ENCODE measurements around the gene FGD2. TPM values are rescaled to one million over a fixed set of nuclear protein-coding genes. Genes with fewer than 3 reads are reported as not detected.

The FGD2 gene
- total RNA-seq, 1 donor from 2014 or later = not detected

DNA sequence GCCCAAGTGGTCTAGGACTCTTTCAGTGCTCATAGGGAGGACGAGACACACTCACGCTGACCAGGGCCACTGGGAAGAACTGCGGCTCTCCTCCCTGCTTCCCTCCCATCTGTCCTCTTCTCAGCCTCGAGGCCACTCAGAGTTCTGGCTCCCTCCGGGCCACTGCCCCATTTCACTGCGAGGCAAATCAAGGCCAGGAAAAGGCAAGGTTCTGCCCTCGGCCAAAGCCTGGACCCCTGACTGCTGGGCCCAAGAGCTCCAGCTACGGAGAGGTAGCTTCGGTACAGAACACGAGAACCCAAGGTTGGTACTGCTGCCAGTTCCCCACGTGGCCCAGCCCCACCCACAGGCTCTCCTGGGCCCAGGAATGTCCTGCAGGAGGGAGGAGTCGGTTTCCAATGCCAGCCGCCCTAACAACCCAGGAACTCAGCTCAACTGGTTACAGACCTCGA is 36.2 kb upstream of the FGD2 start:
- Mint-ChIP-seq H3K36me3 (peaks cover 46% of the 10 kb centered on the region), H3K27me3 (ENCODE audit: low read depth) (no peaks in the 10 kb centered on the region), H3K4me1 (peaks cover 8% of the 10 kb centered on the region), H3K27ac (no peak overlapping the region), H3K9me3 (no peaks in the 10 kb centered on the region), H3K4me3 (no peak overlapping the region)
- no peak for DNase-seq (ENCODE audit: low spot score in 2 of 2, unreplicated experiment in 2 of 2)
- TF ChIP-seq CTCF (IDR thresholded peaks at IDR 0.05; ENCODE audit: unreplicated experiment) = no peak

GRCh38 chr6:36969988-36970891 is 35.2 kb upstream of the FGD2 start:
- no peaks in the 10 kb centered on the region for H3K9me3 Mint-ChIP-seq
- no peaks in the 10 kb centered on the region for H3K27me3 Mint-ChIP-seq (ENCODE audit: low read depth)
- H3K36me3 Mint-ChIP-seq = peaks cover 50% of the 10 kb centered on the region
- no peaks in the 10 kb centered on the region for H3K4me1 Mint-ChIP-seq
- no peak overlapping the region for H3K27ac Mint-ChIP-seq
- no peak for DNase-seq (ENCODE audit: low spot score in 2 of 2, unreplicated experiment in 2 of 2)
- no peak for TF ChIP-seq CTCF (IDR thresholded peaks at IDR 0.05; ENCODE audit: unreplicated experiment)
- no peak overlapping the region for H3K4me3 Mint-ChIP-seq

DNA sequence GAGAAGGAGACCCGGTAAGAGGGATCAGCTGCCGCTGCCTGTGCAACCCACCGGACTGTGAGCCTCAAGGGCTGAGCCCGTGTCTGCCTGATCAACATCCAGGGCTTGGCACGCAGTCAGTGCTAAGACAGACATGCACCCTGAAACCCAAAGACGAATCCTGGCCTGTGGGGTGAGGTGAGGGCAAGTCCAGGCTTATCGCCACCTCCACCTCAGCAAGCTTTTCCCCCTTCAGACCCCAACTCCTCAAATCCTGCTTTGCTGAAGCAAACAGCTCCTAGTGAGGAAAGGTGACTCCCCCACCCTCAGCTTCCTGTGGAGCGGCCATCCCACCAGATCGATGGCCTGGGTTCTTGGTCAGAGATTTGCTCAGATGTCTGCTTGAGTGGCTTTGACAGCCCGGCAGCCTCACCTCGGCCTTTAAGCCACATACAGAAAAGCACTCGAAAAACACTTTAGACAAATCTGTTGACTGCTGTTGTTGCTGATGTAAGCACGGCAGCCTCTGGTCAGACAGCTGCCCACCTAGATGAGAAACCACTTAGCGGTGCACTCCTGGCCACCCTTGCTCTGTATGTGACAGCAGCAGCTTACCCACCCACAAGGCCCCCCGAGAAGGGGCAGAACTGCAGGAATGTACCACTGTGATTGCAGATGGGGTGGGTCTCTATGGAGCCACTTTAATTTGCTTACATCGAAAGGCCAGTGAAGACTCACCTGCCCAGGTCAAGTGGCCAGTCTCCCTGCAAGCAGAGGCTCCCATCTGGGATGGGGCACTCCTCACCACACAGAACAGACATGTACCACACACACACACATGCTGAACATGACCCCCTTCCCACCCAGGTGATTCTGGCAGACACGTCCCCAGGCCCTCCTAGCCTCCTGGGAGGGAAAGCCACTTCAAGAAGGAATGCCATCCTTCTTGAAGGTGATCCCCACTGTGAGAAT is 34.3 kb upstream of the FGD2 start:
- H3K4me1 Mint-ChIP-seq = no peaks in the 10 kb centered on the region

DNA sequence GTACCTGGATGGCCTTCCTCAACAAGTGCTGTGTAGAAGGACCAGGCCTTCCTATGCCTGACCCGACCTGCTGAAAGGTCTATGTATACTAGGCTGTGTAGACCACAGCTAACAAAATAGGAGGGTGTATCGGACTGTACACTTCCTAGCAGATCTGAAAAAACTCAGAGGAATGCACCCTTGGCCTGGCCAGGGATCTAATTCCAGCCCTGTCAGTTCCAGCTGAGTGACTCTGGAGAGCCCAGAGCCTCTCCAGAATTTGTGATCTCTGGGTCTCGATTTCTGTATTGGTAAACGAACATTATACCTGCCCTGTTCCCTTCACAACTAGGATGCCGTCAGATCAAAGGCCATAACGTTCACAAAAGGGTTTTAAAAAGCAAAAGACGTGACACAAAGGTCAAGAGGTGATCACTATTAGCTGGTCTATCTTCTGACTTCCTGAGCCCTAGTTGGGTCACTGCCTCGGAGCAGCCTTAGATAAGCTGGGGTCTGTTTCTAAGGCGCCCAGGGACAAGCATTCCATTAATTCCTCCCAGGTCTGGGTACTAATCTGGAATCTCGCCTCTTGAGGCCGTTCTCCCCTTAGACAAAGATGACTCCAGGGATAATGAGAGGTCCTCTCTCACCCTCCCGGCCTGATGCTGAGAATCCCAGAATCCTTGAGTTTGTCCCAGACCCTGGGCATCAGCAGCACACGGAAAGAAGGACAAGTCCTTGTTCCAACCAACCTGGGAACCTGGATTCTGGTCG is 33.4 kb upstream of the FGD2 start:
- no peak overlapping the region for H3K27ac Mint-ChIP-seq
- peaks cover 47% of the 10 kb centered on the region for H3K36me3 Mint-ChIP-seq
- H3K9me3 Mint-ChIP-seq = no peaks in the 10 kb centered on the region
- no peaks in the 10 kb centered on the region for H3K4me1 Mint-ChIP-seq
- TF ChIP-seq CTCF (IDR thresholded peaks at IDR 0.05; ENCODE audit: unreplicated experiment) = no peak
- H3K27me3 Mint-ChIP-seq (ENCODE audit: low read depth) = no peaks in the 10 kb centered on the region
- DNase-seq (ENCODE audit: low spot score in 2 of 2, unreplicated experiment in 2 of 2) = no peak
- H3K4me3 Mint-ChIP-seq = no peak overlapping the region

More for the DNA sequence above, 34.3 kb upstream of the FGD2 start:
- Mint-ChIP-seq H3K27ac (no peak overlapping the region), H3K9me3 (no peaks in the 10 kb centered on the region), H3K36me3 (peaks cover 52% of the 10 kb centered on the region), H3K27me3 (ENCODE audit: low read depth) (no peaks in the 10 kb centered on the region), H3K4me3 (no peak overlapping the region)
- TF ChIP-seq CTCF (IDR thresholded peaks at IDR 0.05; ENCODE audit: unreplicated experiment) = no peak
- DNase-seq (ENCODE audit: low spot score in 2 of 2, unreplicated experiment in 2 of 2) = no peak

DNA sequence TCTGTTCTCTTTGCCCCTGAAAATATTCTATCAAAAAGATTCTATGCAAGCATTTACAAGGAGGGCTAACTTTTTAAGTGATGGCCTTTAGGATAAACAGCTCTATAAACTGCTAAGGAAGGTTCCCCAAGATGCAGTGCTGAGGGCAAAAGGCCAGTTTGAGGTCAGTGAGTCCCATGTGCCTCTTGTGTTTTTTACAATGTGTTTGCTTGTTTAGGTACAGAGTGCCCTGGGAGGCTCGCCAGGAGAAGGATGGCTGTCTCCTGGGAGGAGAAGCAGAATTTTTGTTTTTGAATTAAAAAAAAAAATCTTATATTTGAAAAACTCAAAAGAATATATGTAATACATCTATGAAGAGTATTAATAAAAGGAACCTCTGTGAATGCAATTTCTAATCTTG is 32.3 kb upstream of the FGD2 start:
- H3K27me3 Mint-ChIP-seq (ENCODE audit: low read depth) = no peaks in the 10 kb centered on the region
- H3K4me1 Mint-ChIP-seq = no peaks in the 10 kb centered on the region
- peaks cover 42% of the 10 kb centered on the region for H3K36me3 Mint-ChIP-seq
- H3K4me3 Mint-ChIP-seq = no peak overlapping the region
- no peak overlapping the region for H3K27ac Mint-ChIP-seq
- no peak for TF ChIP-seq CTCF (IDR thresholded peaks at IDR 0.05; ENCODE audit: unreplicated experiment)
- H3K9me3 Mint-ChIP-seq = no peaks in the 10 kb centered on the region
- DNase-seq (ENCODE audit: low spot score in 2 of 2, unreplicated experiment in 2 of 2) = no peak
